ENCODE results near the gene UBAP1L. TPM values are rescaled to one million over a fixed set of nuclear protein-coding genes. Genes with fewer than 3 reads are reported as not detected.

UBAP1L gene
- total RNA-seq, 1 donor from 2014 or later, result 10.9 TPM

- Mint-ChIP-seq H3K4me1 (peaks cover 8% of the 10 kb centered on the region), H3K27me3 (ENCODE audit: low read depth) (peaks cover 9% of the 10 kb centered on the region), H3K4me3 (no peak overlapping the region), H3K9me3 (no peaks in the 10 kb centered on the region), H3K36me3 (peaks cover 2% of the 10 kb centered on the region), H3K27ac (no peak overlapping the region)
- no peak for DNase-seq (ENCODE audit: low spot score in 2 of 2, unreplicated experiment in 2 of 2)
- TF ChIP-seq, protein P1, sequence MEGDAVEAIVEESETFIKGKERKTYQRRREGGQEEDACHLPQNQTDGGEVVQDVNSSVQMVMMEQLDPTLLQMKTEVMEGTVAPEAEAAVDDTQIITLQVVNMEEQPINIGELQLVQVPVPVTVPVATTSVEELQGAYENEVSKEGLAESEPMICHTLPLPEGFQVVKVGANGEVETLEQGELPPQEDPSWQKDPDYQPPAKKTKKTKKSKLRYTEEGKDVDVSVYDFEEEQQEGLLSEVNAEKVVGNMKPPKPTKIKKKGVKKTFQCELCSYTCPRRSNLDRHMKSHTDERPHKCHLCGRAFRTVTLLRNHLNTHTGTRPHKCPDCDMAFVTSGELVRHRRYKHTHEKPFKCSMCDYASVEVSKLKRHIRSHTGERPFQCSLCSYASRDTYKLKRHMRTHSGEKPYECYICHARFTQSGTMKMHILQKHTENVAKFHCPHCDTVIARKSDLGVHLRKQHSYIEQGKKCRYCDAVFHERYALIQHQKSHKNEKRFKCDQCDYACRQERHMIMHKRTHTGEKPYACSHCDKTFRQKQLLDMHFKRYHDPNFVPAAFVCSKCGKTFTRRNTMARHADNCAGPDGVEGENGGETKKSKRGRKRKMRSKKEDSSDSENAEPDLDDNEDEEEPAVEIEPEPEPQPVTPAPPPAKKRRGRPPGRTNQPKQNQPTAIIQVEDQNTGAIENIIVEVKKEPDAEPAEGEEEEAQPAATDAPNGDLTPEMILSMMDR (IDR thresholded peaks at IDR 0.05; ENCODE audit: unreplicated experiment), result no peak
Measured at GRCh38 chr15:65062061-65062460, 52.9 kb downstream of the UBAP1L start.

DNA sequence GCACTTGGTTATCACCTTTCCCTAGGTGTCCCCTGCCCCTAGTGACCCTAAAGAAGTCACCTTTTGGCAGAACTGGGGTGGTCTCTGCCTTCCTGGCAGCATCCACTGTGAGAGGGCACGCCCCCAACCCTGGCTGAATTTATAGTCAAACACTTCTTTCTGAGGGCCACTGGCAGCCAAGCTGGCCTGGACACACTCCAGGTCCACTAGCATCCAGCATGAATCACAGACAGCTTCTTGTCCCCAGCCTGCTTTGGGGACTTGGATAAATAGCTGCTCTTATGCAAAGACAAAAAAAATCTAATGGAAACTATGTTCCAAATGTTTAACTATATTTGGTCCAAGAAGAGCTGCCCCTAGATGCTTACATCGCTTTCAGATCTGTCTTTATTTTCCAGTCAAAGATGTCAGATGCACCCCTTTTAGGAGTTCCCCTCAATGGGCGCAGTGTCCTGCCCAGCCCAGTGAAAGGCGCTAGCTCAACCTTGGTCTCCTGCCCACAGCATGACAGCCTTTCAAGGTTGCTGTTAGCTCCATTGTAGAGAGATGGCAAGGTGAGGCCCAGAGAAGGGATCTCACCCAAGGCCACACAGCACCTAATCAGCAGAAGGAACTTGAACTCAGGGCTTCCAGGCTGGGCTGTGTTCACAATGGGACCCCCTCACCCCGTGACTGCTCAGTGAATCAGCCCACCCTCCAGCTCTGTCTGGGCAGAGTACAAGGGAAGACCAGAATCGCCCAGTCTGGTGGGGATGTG lies 54.2 kb downstream of the UBAP1L start:
- Mint-ChIP-seq H3K36me3 (peaks cover 2% of the 10 kb centered on the region), H3K4me3 (no peak overlapping the region)
- no peak for DNase-seq (ENCODE audit: low spot score in 2 of 2, unreplicated experiment in 2 of 2)

GRCh38 chr15:65059931-65060596 lies 54.9 kb downstream of the UBAP1L start:
- TF ChIP-seq, protein P1 (IDR thresholded peaks at IDR 0.05; ENCODE audit: unreplicated experiment), result no peak
- Mint-ChIP-seq H3K36me3 (peaks cover 2% of the 10 kb centered on the region), H3K4me3 (no peak overlapping the region), H3K4me1 (no peaks in the 10 kb centered on the region), H3K27me3 (ENCODE audit: low read depth) (no peaks in the 10 kb centered on the region), H3K9me3 (no peaks in the 10 kb centered on the region), H3K27ac (no peak overlapping the region)
- DNase-seq (ENCODE audit: low spot score in 2 of 2, unreplicated experiment in 2 of 2), result no peak

More for the DNA sequence above, 54.2 kb downstream of the UBAP1L start:
- Mint-ChIP-seq H3K27ac (no peak overlapping the region), H3K27me3 (ENCODE audit: low read depth) (peaks cover 4% of the 10 kb centered on the region), H3K9me3 (no peaks in the 10 kb centered on the region), H3K4me1 (peaks cover 1% of the 10 kb centered on the region)
- TF ChIP-seq, protein P1 (IDR thresholded peaks at IDR 0.05; ENCODE audit: unreplicated experiment), result no peak

DNA sequence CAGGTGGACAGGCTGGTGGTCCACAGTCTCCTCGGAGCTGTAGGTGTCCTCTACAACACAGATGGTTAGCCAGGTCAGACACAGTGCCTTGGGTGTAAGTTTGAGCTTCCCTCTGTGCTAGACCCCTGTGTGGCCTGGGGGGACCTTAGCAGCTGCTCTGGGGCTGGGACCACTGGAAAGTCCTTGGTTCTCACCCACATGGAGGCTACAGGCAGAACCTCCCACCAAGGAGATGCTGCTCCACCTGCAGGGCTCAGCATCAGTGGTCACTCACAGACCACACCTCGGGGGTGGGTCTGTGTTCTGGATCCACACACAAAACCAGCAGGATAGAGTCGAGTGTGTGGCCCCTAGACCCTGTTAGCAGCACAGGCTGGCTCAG lies 55.6 kb downstream of the UBAP1L start:
- Mint-ChIP-seq H3K27me3 (ENCODE audit: low read depth) (no peaks in the 10 kb centered on the region), H3K4me1 (no peaks in the 10 kb centered on the region), H3K27ac (no peak overlapping the region), H3K36me3 (peaks cover 2% of the 10 kb centered on the region), H3K4me3 (no peak overlapping the region), H3K9me3 (no peaks in the 10 kb centered on the region)
- DNase-seq (ENCODE audit: low spot score in 2 of 2, unreplicated experiment in 2 of 2), result no peak
- TF ChIP-seq, protein P1 (IDR thresholded peaks at IDR 0.05; ENCODE audit: unreplicated experiment), result no peak

GRCh38 chr15:65058394-65059368 lies 56.3 kb downstream of the UBAP1L start:
- DNase-seq (ENCODE audit: low spot score in 2 of 2, unreplicated experiment in 2 of 2), result no peak
- H3K27me3 Mint-ChIP-seq (ENCODE audit: low read depth), result no peaks in the 10 kb centered on the region
- H3K27ac Mint-ChIP-seq, result no peak overlapping the region
- H3K9me3 Mint-ChIP-seq, result no peaks in the 10 kb centered on the region
- H3K4me1 Mint-ChIP-seq, result no peaks in the 10 kb centered on the region
- TF ChIP-seq, protein P1 (IDR thresholded peaks at IDR 0.05; ENCODE audit: unreplicated experiment), result no peak
- no peak overlapping the region for H3K4me3 Mint-ChIP-seq
- peaks cover 2% of the 10 kb centered on the region for H3K36me3 Mint-ChIP-seq
